ENCODE results near the gene LINC00237. TPM values are rescaled to one million over a fixed set of nuclear protein-coding genes. Genes with fewer than 3 reads are reported as not detected.

The LINC00237 gene
- total and polyA plus RNA-seq, 4 donors: not detected

DNA sequence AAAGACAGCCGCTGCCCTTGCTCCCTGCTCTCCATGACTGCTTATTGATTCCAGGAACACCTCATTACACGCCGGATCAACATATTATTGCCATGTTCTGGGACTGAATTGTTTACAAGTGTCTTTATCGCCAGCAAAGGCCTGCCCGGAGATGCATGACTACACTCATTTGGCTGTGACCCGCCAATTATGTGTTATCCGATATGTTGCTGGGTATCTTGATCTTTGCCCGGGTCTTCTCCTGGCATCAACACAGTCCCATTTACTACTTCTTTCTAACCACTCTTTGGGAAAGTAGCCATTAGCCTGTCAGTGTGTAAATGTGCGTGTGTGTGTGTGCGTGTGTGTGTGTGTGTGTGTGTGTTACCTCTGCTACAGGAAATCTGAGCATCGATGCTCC, 15.4 kb downstream of the LINC00237 start (continued):
- TF ChIP-seq, protein P1, sequence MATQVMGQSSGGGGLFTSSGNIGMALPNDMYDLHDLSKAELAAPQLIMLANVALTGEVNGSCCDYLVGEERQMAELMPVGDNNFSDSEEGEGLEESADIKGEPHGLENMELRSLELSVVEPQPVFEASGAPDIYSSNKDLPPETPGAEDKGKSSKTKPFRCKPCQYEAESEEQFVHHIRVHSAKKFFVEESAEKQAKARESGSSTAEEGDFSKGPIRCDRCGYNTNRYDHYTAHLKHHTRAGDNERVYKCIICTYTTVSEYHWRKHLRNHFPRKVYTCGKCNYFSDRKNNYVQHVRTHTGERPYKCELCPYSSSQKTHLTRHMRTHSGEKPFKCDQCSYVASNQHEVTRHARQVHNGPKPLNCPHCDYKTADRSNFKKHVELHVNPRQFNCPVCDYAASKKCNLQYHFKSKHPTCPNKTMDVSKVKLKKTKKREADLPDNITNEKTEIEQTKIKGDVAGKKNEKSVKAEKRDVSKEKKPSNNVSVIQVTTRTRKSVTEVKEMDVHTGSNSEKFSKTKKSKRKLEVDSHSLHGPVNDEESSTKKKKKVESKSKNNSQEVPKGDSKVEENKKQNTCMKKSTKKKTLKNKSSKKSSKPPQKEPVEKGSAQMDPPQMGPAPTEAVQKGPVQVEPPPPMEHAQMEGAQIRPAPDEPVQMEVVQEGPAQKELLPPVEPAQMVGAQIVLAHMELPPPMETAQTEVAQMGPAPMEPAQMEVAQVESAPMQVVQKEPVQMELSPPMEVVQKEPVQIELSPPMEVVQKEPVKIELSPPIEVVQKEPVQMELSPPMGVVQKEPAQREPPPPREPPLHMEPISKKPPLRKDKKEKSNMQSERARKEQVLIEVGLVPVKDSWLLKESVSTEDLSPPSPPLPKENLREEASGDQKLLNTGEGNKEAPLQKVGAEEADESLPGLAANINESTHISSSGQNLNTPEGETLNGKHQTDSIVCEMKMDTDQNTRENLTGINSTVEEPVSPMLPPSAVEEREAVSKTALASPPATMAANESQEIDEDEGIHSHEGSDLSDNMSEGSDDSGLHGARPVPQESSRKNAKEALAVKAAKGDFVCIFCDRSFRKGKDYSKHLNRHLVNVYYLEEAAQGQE (IDR thresholded peaks at IDR 0.05): no peak

DNA sequence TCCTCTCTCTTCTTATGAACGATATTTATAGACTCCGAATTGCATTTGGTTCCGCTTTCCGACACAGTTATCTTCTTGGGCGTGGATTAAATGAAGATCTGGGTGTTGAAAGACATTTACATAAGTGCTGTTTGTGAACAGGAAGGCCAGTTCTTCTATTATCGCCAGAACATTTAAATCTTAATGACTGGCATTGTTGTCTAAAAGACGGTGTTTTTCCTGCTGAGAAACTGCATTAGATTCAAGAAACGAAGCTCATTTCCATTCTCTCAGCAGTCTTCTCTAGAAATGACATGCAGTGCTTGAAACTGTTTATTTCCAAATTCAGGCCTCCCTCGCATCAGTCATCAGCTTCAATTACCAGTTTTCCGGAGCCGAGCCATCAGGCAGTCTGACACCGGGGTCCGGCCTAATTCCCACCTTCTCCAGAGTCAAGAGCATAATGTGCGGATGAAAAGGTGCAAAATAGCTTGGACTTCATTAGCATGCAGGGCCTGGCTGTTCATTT, 16.0 kb downstream of the LINC00237 start:
- H3K36me3 ChIP-seq (ENCODE audit: control insufficient read depth in 4 of 4, insufficient read depth in 3 of 4, low read depth in 1 of 4, low read length in 3 of 4): no peaks in the 10 kb centered on the region
- H3K9ac ChIP-seq (ENCODE audit: low read depth in 1 of 2, low read length in 2 of 2): no peak overlapping the region
- no peaks in the 10 kb centered on the region for H3K4me1 ChIP-seq (ENCODE audit: control insufficient read depth in 4 of 4, insufficient read depth in 4 of 4, low read length in 3 of 4)
- no peak overlapping the region for H3K4me3 ChIP-seq (ENCODE audit: low read depth in 1 of 3, low read length in 3 of 3)
- H3K27me3 ChIP-seq (ENCODE audit: control insufficient read depth in 4 of 4, insufficient read depth in 4 of 4, low read length in 3 of 4): peaks cover 2 to 19% (median 4%) of the 10 kb centered on the region in 4 donors
- 25% methylated on average over 14 of the region's 14 CpGs for WGBS
- H3K9me3 ChIP-seq (ENCODE audit: control insufficient read depth in 4 of 4, low read length in 3 of 4): no peaks in the 10 kb centered on the region
- no peak for TF ChIP-seq TAF1 (conservative IDR thresholded peaks at IDR 0.05)
- no peak for TF ChIP-seq HNF4G (IDR thresholded peaks at IDR 0.05)
- no peak for TF ChIP-seq NR2F2 (IDR thresholded peaks at IDR 0.05)
- no peak for TF ChIP-seq FOXA1 (IDR thresholded peaks at IDR 0.05)
- TF ChIP-seq ZBTB33 (IDR thresholded peaks at IDR 0.05): no peak
- TF ChIP-seq, protein P2, sequence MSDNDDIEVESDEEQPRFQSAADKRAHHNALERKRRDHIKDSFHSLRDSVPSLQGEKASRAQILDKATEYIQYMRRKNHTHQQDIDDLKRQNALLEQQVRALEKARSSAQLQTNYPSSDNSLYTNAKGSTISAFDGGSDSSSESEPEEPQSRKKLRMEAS (IDR thresholded peaks at IDR 0.05): no peak
- TF ChIP-seq JUND (IDR thresholded peaks at IDR 0.05): no peak
- no peak for TF ChIP-seq GABPA (IDR thresholded peaks at IDR 0.05 in 1 of 2, conservative IDR thresholded peaks at IDR 0.05 in 1 of 2)
- no peak for TF ChIP-seq FOXA2 (IDR thresholded peaks at IDR 0.05)
- no peak for DNase-seq (ENCODE audit: low spot score)
- no peak overlapping the region for H3K27ac ChIP-seq (ENCODE audit: low read depth in 1 of 2, low read length in 2 of 2)

- DNase-seq (ENCODE audit: low spot score): no peak
- TF ChIP-seq FOXA2 (IDR thresholded peaks at IDR 0.05) (no peak), YY1 (IDR thresholded peaks at IDR 0.05) (no peak), FOXA1 (IDR thresholded peaks at IDR 0.05) (no peak), ZBTB33 (IDR thresholded peaks at IDR 0.05) (no peak), TAF1 (conservative IDR thresholded peaks at IDR 0.05) (no peak)
- H3K27me3 ChIP-seq (ENCODE audit: control insufficient read depth in 4 of 4, insufficient read depth in 4 of 4, low read length in 3 of 4): peaks cover 2 to 19% (median 4%) of the 10 kb centered on the region in 4 donors
- H3K4me3 ChIP-seq (ENCODE audit: low read depth in 1 of 3, low read length in 3 of 3): no peak overlapping the region
- 45% methylated on average over 8 of the region's 8 CpGs for WGBS
- no peaks in the 10 kb centered on the region for H3K36me3 ChIP-seq (ENCODE audit: control insufficient read depth in 4 of 4, insufficient read depth in 3 of 4, low read depth in 1 of 4, low read length in 3 of 4)
- no peaks in the 10 kb centered on the region for H3K9me3 ChIP-seq (ENCODE audit: control insufficient read depth in 4 of 4, low read length in 3 of 4)
- H3K27ac ChIP-seq (ENCODE audit: low read depth in 1 of 2, low read length in 2 of 2): no peak overlapping the region
- no peaks in the 10 kb centered on the region for H3K4me1 ChIP-seq (ENCODE audit: control insufficient read depth in 4 of 4, insufficient read depth in 4 of 4, low read length in 3 of 4)
- no peak overlapping the region for H3K9ac ChIP-seq (ENCODE audit: low read depth in 1 of 2, low read length in 2 of 2)
Observed at GRCh38 chr20:21089391-21089790, 16.8 kb downstream of the LINC00237 start.
